Esophagus muscularis mucosa (tissue), 3 donors: ENCODE results near the gene KITLG.

Source experiments
- POLR2A ChIP-seq: fragments of 450-650 bp; IDR thresholded peaks from one replicate; pipeline ENCODE4 v1.6.1; 2017; ENCODE audit warnings: antibody characterized with exemption, moderate library complexity, mild to moderate bottlenecking, low read depth
- POLR2AphosphoS5 ChIP-seq, 2 donors: sonication (generic); formaldehyde crosslinking; IDR thresholded peaks; one replicate each; pipeline ENCODE4 v1.6.1; 2017; ENCODE audit warnings: antibody characterized with exemption in 2 of 2
- TF ChIP-seq, protein P1 (sequence below), 3 experiments: fragments of 200-600 bp in 2 of 3; fragments of 450-650 bp in 1 of 3; sonication (generic) in 2 of 3; IDR thresholded peaks; one replicate each; pipeline ENCODE4 v1.5.1; 2017 to 2019; ENCODE audit warnings: antibody characterized with exemption in 3 of 3, mild to moderate bottlenecking in 2 of 3, moderate library complexity in 1 of 3

DNA sequence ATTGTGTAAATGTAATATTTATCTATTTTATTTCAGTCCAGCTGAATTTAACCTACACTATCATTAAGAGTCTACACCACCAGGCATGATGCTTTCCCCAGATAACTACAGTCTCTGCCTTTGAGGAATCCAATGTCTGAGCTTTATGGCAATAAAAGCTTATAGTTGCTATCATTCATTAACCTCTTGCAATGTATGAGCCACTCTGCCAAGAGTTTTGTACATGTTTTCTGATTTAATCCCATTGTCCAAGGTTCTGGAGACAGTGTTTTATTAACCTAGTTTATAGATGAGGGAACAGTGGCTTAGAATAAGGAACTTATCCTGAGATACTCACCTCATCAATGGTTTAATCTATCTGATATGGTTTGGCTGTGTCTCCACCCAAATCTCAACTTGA, 17.1 kb upstream of the KITLG start:
- no peak for TF ChIP-seq POLR2A
- TF ChIP-seq POLR2AphosphoS5 (IDR thresholded peaks at IDR 0.05) = no peak
- TF ChIP-seq, protein P1, sequence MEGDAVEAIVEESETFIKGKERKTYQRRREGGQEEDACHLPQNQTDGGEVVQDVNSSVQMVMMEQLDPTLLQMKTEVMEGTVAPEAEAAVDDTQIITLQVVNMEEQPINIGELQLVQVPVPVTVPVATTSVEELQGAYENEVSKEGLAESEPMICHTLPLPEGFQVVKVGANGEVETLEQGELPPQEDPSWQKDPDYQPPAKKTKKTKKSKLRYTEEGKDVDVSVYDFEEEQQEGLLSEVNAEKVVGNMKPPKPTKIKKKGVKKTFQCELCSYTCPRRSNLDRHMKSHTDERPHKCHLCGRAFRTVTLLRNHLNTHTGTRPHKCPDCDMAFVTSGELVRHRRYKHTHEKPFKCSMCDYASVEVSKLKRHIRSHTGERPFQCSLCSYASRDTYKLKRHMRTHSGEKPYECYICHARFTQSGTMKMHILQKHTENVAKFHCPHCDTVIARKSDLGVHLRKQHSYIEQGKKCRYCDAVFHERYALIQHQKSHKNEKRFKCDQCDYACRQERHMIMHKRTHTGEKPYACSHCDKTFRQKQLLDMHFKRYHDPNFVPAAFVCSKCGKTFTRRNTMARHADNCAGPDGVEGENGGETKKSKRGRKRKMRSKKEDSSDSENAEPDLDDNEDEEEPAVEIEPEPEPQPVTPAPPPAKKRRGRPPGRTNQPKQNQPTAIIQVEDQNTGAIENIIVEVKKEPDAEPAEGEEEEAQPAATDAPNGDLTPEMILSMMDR (IDR thresholded peaks at IDR 0.05) = no peak
